RKO (cell line): ENCODE measurements around the gene FAM76B.

Experiments
- DNase-seq: peaks from one replicate; pipeline ENCODE4 v3.0.0-alpha.2; 2016; ENCODE audit warnings: low spot score

The FAM76B gene

GRCh38 chr11:95792200-95792599 lies 2.6 kb upstream of the FAM76B start:
- no peak for DNase-seq

- no peak for DNase-seq
Measured at GRCh38 chr11:95791709-95792033, 2.1 kb upstream of the FAM76B start.

- peak; percentile 85 for DNase-seq
Measured at GRCh38 chr11:95790933-95791708, 1.5 kb upstream of the FAM76B start.

- peak; percentile 97 for DNase-seq
Measured at GRCh38 chr11:95790123-95790932, 746 bp upstream of the FAM76B start, which contains the start of gene CEP57. Gene CEP57, plus strand, starts transcription at chr11:95790498. Its CDS starts 201 bp downstream, at chr11:95790699.

- DNase-seq, result peak; percentile 69
Measured at GRCh38 chr11:95788921-95789505, 569 bp downstream of the FAM76B start.

GRCh38 chr11:95780544-95780943 lies 9.0 kb downstream of the FAM76B start:
- DNase-seq, result no peak

GRCh38 chr11:95778699-95779098 lies 10.9 kb downstream of the FAM76B start:
- DNase-seq, result no peak

GRCh38 chr11:95776859-95777258 lies 12.7 kb downstream of the FAM76B start:
- DNase-seq, result no peak

GRCh38 chr11:95768521-95768920 lies 21.1 kb downstream of the FAM76B start:
- no peak for DNase-seq

GRCh38 chr11:95767498-95767897 lies 22.1 kb downstream of the FAM76B start:
- DNase-seq, result no peak

GRCh38 chr11:95766701-95767100 lies 22.9 kb downstream of the FAM76B start:
- DNase-seq, result no peak

GRCh38 chr11:95764267-95764898 lies 25.2 kb downstream of the FAM76B start:
- DNase-seq, result peak; percentile 74

GRCh38 chr11:95762534-95762933 lies 27.0 kb downstream of the FAM76B start:
- no peak for DNase-seq

- DNase-seq, result no peak
Measured at GRCh38 chr11:95760941-95761340, 28.6 kb downstream of the FAM76B start.

GRCh38 chr11:95751515-95751914 lies 38.1 kb downstream of the FAM76B start:
- no peak for DNase-seq

GRCh38 chr11:95750101-95750500 lies 39.5 kb downstream of the FAM76B start:
- DNase-seq, result no peak

- DNase-seq, result no peak
Measured at GRCh38 chr11:95739108-95739938, 50.3 kb downstream of the FAM76B start.

- DNase-seq, result no peak
Measured at GRCh38 chr11:95736809-95737208, 52.8 kb downstream of the FAM76B start.

- no peak for DNase-seq
Measured at GRCh38 chr11:95736355-95736754, 53.2 kb downstream of the FAM76B start.

- no peak for DNase-seq
Measured at GRCh38 chr11:95734009-95734572, 55.5 kb downstream of the FAM76B start.

- DNase-seq, result no peak
Measured at GRCh38 chr11:95732930-95733602, 56.5 kb downstream of the FAM76B start.
